Breast epithelium (tissue), 3 donors: ENCODE measurements around the gene SLC30A7.

Source experiments
- POLR2A ChIP-seq: fragments of 450-650 bp; IDR thresholded peaks from one replicate; pipeline ENCODE4 v1.6.1; 2016; ENCODE audit warnings: antibody characterized with exemption, mild to moderate bottlenecking, moderate library complexity
- POLR2AphosphoS5 ChIP-seq, 3 donors: sonication (generic); formaldehyde crosslinking; IDR thresholded peaks; one replicate each; pipeline ENCODE4 v1.6.1; 2017; ENCODE audit warnings: antibody characterized with exemption in 3 of 3
- TF ChIP-seq, protein P1 (sequence below), 3 donors: fragments of 450-650 bp; IDR thresholded peaks; one replicate each; pipeline ENCODE4 v1.5.1; 2016 to 2017; ENCODE audit warnings: antibody characterized with exemption in 3 of 3, mild to moderate bottlenecking in 3 of 3, moderate library complexity in 3 of 3

DNA sequence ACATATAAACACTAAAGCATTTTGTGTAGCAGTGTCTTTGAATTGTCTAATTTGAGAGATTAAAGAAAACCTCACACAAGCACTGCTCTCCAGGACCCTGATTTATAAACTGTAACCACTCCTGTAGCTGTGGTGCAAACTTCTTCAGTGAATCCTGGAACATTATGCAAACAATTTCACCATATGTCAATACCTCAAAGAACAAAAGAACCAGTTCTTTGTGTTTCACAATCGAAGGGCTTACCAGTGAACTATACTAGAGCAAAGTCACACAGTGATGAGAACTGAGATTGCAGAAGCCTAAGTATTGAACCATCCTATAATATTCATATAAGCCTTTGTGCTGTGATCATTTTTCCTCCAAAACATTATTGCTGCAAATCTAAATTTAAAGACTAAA is 108.2 kb downstream of the SLC30A7 start:
- TF ChIP-seq, protein P1, sequence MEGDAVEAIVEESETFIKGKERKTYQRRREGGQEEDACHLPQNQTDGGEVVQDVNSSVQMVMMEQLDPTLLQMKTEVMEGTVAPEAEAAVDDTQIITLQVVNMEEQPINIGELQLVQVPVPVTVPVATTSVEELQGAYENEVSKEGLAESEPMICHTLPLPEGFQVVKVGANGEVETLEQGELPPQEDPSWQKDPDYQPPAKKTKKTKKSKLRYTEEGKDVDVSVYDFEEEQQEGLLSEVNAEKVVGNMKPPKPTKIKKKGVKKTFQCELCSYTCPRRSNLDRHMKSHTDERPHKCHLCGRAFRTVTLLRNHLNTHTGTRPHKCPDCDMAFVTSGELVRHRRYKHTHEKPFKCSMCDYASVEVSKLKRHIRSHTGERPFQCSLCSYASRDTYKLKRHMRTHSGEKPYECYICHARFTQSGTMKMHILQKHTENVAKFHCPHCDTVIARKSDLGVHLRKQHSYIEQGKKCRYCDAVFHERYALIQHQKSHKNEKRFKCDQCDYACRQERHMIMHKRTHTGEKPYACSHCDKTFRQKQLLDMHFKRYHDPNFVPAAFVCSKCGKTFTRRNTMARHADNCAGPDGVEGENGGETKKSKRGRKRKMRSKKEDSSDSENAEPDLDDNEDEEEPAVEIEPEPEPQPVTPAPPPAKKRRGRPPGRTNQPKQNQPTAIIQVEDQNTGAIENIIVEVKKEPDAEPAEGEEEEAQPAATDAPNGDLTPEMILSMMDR (IDR thresholded peaks at IDR 0.05) = no peak
- TF ChIP-seq POLR2A (no peak), POLR2AphosphoS5 (IDR thresholded peaks at IDR 0.05) (no peak)
